ENCODE data around the gene CHRNA5.

Gene CHRNA5

GRCh38 chr15:78640527-78641101 is 75.3 kb downstream of the CHRNA5 start:
- DNase-seq (ENCODE audit: low read depth in 2 of 2) = no peak

DNA sequence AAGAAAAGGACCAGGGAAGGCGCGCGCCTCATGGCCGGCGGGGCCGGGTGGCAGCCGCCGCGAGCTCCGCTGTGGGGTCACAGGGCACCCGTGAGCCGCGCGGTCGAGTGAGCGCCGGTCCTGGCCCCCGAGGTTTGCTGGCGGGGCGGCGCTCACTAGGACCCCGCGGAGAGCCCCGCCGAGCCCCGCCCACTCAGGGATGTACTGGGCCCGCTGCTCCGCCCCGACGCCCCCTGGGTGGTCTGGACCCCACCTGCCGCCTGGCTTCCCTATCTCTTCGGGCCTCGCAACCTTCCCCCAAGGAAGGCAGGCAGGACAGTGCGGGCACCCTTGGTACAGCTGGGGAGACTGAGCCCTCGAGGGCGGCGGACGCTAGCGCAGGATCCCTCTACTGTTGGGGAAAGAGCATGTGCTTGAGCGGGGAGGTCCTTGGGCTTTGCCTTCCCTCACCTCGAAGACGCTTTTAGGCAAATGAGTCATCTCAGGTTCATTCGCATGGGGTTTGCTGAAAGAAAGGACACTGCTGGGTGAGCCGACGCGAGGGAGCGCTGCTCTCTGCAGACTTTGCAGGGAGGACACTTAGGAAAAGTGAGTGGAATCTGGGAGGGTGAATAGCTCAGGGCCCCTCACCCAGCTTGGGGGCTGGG is 75.9 kb downstream of the CHRNA5 start, which contains the start of gene CHRNB4:
TSS of gene CHRNB4 (minus strand) at position 109 of the 647 bp plus-strand sequence. CDS start at position 32, 77 bp downstream.
- DNase-seq (ENCODE audit: low read depth in 2 of 2) = no peak

GRCh38 chr15:78641749-78642275 is 76.5 kb downstream of the CHRNA5 start:
- no peak for DNase-seq (ENCODE audit: low read depth in 2 of 2)

- DNase-seq (ENCODE audit: low read depth in 2 of 2) = no peak
These were observed 77.0 kb downstream of the CHRNA5 start for GRCh38 chr15:78642331-78642730.
